NCI-H446 treated with DMSO at 0.1 percent for 48 hours (cell line): ENCODE results near the gene RBM8A.

ENCODE experiments used
- DNase-seq: peaks from one replicate; lab custom pipeline; 2025; lab: John Stamatoyannopoulos, UW

The RBM8A gene

GRCh38 chr1:145927063-145927886 lies at the start of gene RBM8A:
Gene RBM8A (minus strand): TSS chr1:145927484. CDS start chr1:145927426, 58 bp downstream.
- peak; percentile 99 for DNase-seq

- DNase-seq, result no peak
Measured at GRCh38 chr1:145977016-145977415, 49.7 kb upstream of the RBM8A start.

GRCh38 chr1:145975216-145975615 lies 47.9 kb upstream of the RBM8A start:
- no peak for DNase-seq

GRCh38 chr1:145974721-145975120 lies 47.4 kb upstream of the RBM8A start:
- DNase-seq, result no peak

GRCh38 chr1:145972580-145972979 lies 45.3 kb upstream of the RBM8A start:
- DNase-seq, result no peak

- no peak for DNase-seq
Measured at GRCh38 chr1:145967288-145967687, 40.0 kb upstream of the RBM8A start.

- DNase-seq, result no peak
Measured at GRCh38 chr1:145965119-145965744, 37.9 kb upstream of the RBM8A start.

GRCh38 chr1:145964328-145965118 lies 37.2 kb upstream of the RBM8A start, which contains the start of the genes ANKRD34A and POLR3GL:
Gene ANKRD34A (minus strand): TSS chr1:145964575. CDS start chr1:145961759, 2,816 bp downstream.
Gene POLR3GL (plus strand): TSS chr1:145964690. CDS start chr1:145974866, 10,176 bp downstream.
- DNase-seq, result peak; percentile 76

- DNase-seq, result no peak
Measured at GRCh38 chr1:145963265-145964019, 36.2 kb upstream of the RBM8A start.

- DNase-seq, result no peak
Measured at GRCh38 chr1:145962157-145963102, 35.1 kb upstream of the RBM8A start.

GRCh38 chr1:145961425-145962156 lies 34.3 kb upstream of the RBM8A start:
- no peak for DNase-seq

- no peak for DNase-seq
Measured at GRCh38 chr1:145961109-145961424, 33.8 kb upstream of the RBM8A start.

- DNase-seq, result no peak
Measured at GRCh38 chr1:145960468-145961108, 33.3 kb upstream of the RBM8A start.

GRCh38 chr1:145959957-145960467 lies 32.7 kb upstream of the RBM8A start:
- DNase-seq, result no peak

- DNase-seq, result no peak
Measured at GRCh38 chr1:145959333-145959732, 32.0 kb upstream of the RBM8A start.

- no peak for DNase-seq
Measured at GRCh38 chr1:145958734-145959133, 31.4 kb upstream of the RBM8A start.

GRCh38 chr1:145957443-145958319 lies 30.4 kb upstream of the RBM8A start, which contains the start of gene LIX1L:
Gene LIX1L (minus strand): TSS chr1:145958017. CDS start chr1:145957927, 90 bp downstream.
- DNase-seq, result peak; percentile 93
